Activated CD4-positive, CD25-positive, alpha-beta regulatory T cell treated with anti-CD3 and anti-CD28 coated beads, Interleukin-2, amount 50 U/mL, for 72 hours (primary cell): ENCODE data around the gene DSG1.
"Not testable (repeated sequence)": the region's sequence is repeated elsewhere in the genome, so short reads cannot be mapped to it uniquely, and the experiment has no call there.

Experiments used
- DNase-seq: peaks from one replicate; pipeline ENCODE4 v3.0.0; 2021

DSG1 gene

GRCh38 chr18:31317860-31318259 lies at the start of gene DSG1:
Gene DSG1, plus strand, starts transcription at chr18:31318160. Its CDS starts 141 bp downstream, at chr18:31318301.
- no peak for DNase-seq

GRCh38 chr18:31268985-31269406 lies 49.0 kb upstream of the DSG1 start:
- no peak for DNase-seq

DNA sequence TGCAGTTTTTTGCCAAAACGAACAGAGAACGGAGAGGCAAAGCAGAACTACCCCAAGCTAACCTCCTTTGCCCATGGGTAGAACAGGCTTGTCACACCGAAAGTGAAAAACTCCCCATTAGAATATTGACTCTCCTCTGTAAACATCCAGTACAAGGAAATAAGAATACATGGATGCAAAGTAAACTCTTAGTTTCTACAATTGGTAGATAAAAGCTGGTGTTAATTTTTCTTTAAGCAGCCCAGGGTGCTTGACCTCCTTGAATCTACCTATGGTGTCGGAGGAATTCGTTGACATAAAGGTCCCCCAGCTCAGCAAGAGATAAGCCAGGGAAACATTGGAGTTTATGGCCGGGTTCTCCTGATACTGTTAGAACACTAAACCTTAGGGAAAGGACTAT lies 48.4 kb upstream of the DSG1 start:
- DNase-seq, result no peak

- DNase-seq, result no peak
Observed at GRCh38 chr18:31270578-31270977, 47.4 kb upstream of the DSG1 start.

- no peak for DNase-seq
Observed at GRCh38 chr18:31273812-31274527, 44.0 kb upstream of the DSG1 start.

- DNase-seq, result no peak
Observed at GRCh38 chr18:31274931-31275330, 43.0 kb upstream of the DSG1 start.

GRCh38 chr18:31275722-31276463 lies 42.1 kb upstream of the DSG1 start:
- no peak for DNase-seq

DNA sequence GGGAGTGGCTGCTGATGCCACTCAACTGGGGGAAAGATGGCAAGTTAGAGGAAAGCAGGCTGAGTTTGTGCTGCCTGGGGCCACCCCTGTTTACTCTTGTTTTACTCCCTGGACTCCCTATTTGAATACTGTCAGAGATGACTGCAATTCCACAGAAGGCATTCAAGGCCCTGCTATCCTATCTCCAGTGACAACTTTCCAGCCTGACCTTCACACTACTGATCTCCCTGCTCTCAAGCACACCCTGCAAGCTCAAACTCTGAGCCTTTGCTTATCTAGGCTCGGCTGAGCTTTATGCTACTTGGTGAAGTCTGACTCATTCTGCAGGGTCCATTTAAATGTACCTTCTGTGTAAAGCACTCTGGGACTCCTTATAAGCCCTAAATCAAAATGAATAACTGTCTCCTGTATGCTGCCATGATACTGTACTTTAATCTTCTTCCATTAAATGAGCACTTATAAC lies 39.3 kb upstream of the DSG1 start:
- no peak for DNase-seq

DNA sequence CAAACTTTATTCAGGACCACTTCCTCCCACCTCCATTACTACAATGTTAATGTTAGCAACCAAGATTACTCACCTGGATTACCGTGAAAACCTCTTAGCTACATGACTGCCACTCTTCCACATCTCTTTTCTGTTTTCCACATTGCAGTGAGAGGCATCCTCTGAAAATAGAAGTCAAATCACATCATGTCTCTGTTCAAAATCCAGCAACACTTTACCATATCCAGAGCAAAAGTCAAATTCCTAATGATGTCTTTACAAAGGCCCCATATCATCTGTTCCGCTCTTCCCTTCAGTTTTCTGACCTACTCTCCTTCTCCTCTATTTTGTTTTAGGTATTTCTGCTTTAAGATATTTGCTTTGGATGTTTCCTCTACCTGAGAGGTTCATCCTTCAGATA lies 37.5 kb upstream of the DSG1 start:
- no peak for DNase-seq

- DNase-seq, result no peak
Observed at GRCh38 chr18:31281437-31281836, 36.5 kb upstream of the DSG1 start.

- not testable (repeated sequence) for DNase-seq
Observed at GRCh38 chr18:31289446-31289845, 28.5 kb upstream of the DSG1 start.

DNA sequence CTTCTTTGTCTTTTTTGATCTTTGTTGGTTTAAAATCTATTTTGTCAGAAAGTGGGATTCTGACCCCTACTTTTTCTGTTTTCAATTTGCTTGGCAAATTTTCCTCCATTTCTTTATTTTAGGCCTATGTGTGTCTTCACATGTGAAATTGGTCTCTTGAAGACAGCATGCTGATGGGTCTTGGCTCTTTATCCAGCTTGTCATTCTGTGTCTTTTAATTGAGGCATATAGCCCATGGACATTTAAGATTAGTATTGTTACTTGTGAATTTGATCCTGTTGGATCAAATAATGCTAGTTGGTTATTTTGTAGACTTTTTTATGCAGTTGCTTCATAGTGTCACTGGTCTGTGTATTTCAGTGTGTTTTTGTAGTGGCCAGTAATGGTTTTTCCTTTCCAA lies 26.3 kb upstream of the DSG1 start:
- no peak for DNase-seq

- no peak for DNase-seq
Observed at GRCh38 chr18:31294199-31294747, 23.7 kb upstream of the DSG1 start.

GRCh38 chr18:31297248-31297647 lies 20.7 kb upstream of the DSG1 start:
- no peak for DNase-seq

- DNase-seq, result no peak
Observed at GRCh38 chr18:31301201-31301655, 16.7 kb upstream of the DSG1 start.

- no peak for DNase-seq
Observed at GRCh38 chr18:31302991-31303390, 15.0 kb upstream of the DSG1 start.

GRCh38 chr18:31303771-31304170 lies 14.2 kb upstream of the DSG1 start:
- DNase-seq, result no peak

DNA sequence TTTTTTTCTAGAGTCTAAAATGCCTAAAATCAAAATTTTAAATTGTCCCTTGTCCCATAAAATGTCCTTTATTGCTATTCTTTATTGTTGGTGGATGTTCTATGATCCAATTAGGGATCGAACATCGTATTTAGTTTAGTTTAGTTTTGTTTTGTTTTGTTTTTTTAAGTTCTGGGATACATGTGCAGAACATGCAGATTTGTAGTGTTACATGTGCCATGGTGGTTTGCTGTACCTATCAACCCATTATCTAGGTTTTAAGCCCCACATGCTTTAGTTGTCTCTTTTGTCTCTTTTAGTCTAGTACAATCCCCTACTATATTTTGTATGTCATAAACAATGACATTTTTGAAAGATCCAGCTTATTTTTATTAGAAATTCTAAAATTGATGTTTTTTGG lies 8.8 kb upstream of the DSG1 start:
- DNase-seq, result no peak

DNA sequence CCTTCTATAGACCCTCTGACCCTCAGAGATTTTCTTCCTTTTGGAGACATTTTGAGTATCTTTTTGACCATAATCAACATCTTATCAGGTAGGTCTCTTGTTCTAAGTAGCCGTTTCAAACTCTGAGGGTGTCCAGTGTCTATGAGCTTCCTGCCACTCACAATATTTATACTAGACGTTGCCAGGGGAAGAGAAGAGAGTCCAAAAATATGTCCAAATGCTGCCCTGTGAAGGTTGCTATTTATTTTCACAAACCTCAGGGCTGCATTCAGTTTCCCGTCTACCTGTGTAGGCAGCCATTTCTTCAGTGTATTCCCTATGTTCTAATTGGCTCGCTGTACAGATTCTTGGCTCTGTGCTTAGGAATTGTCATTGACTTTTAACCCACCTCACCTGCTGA lies 986 bp upstream of the DSG1 start:
- DNase-seq, result no peak

- no peak for DNase-seq
Observed at GRCh38 chr18:31321719-31322118, 3.8 kb downstream of the DSG1 start.

DNA sequence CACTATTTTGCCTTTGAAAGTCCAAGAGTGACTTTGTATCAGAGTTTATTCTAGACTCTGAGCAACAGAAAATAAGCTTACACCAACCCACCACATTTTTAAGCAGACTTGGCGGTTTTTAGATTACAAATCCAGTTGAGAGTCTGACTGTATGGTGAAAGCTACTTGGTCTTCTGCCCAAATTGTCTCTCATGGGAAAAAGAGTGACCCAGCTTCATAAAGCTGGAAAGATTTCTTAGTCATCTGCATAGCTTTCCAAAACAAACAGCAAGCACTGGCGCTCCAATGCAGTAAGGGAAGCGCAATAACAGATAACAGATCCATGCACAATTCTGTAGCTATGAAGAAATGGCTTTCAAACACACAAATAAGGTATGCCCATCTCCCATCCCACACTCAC lies 7.1 kb downstream of the DSG1 start:
- no peak for DNase-seq

DNA sequence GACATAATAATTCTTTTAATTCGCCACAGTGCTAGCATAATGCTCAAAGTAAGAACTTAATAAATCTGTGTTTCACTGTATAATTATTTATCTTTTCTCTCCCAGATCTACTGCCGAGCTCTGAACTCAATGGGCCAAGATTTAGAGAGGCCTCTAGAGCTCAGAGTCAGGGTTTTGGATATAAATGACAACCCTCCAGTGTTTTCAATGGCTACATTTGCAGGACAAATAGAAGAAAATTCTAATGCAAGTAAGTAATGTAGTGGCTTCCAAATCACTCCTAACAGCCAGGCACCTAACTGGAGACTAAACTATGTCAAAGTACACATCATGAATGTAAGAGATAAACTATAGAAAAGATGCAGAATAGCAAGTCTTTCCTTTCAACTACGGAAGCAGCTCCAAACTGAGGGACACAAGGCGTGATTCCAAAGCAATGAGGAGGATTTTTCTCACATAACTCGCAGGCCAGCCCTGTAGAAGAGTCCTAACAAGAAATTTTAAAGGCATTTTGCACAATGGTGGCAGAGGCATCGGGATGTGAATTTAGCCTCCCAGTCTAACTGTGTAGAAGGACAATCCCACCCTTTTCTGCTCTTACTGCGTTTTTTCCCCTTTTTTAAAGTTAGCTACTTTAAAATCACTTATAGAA lies 12.0 kb downstream of the DSG1 start:
- no peak for DNase-seq

DNA sequence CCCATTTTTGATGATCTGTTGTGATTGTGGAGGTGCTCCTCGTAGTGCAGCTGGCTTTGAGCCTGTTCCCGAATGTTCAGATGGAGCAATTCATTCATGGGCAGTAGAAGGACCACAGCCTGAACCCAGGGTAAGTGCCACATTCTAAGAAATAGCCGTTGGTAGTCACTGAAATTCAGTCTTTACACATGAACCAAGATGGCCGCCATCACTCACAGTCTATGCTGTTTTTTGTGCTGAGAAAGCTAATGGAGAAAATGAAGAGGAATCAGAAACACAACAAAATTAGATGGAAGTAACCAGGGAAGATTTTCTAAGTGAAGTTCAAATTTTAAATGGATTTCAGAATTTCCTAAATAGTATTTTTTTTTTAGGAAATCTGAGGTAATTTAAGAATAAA lies 25.5 kb downstream of the DSG1 start:
- no peak for DNase-seq

GRCh38 chr18:31353336-31353735 lies 35.4 kb downstream of the DSG1 start:
- not testable (repeated sequence) for DNase-seq
